Left colon (tissue), 2 donors: Measurements from ENCODE around the gene KLF15. TPM values are rescaled to one million over a fixed set of nuclear protein-coding genes. Genes with fewer than 3 reads are reported as not detected.

ENCODE experiments used
- ATAC-seq: fragments of 200-7000 bp; cut with Tn5 transposase; one replicate; pipeline ENCODE4 v1.9.1; 2020; ENCODE audit warnings: mild to moderate bottlenecking, moderate library complexity
- DNase-seq, 2 donors: peaks; one replicate each; pipeline ENCODE4 v3.0.0-alpha.2; 2020
- intact Hi-C, 2 donors: fragments of 100-400 bp; cut with DNase I in 1 of 2; cut with micrococcal nuclease in 1 of 2; formaldehyde crosslinking; loops; one replicate each; pipeline versions ENCODE4 v1.11.2 to v1.14.0; 2022; cut with DNase I, micrococcal nuclease
- total RNA-seq, 2 donors: library from RNA; stranded (reverse); fragmentation: NEBNext Ultra II Directional; extraction: Animal tissue kit (Norgen Biotek cat#: 25700); gene quantifications; one replicate each; pipeline ENCODE4 v1.2.1, GENCODE V29; 2021
- donor health status: DM: no; HTN: no; CAD: no.
- donor health status: DM: yes; HTN: yes; CAD: no.

The KLF15 gene
- total RNA-seq, 2 donors from 2014 or later = 1.6 TPM

GRCh38 chr3:126367316-126367805 is 10.2 kb upstream of the KLF15 start:
- ATAC-seq (no peak), DNase-seq (no peak)

GRCh38 chr3:126365351-126366277 is 8.4 kb upstream of the KLF15 start:
- DNase-seq (peak in 1 of 2 donors; percentile 19), ATAC-seq (no peak)
- intact Hi-C loops = no loop called here

More at GRCh38 chr3:126367316-126367805, 10.2 kb upstream of the KLF15 start:
- intact Hi-C loops = no loop called here

- peak in 1 of 2 donors; percentile 10 for DNase-seq
- intact Hi-C loops = no loop called here
- no peak for ATAC-seq
Measured at GRCh38 chr3:126364731-126365301, 7.6 kb upstream of the KLF15 start.

- DNase-seq = peak in 1 of 2 donors; percentile 14
- no peak for ATAC-seq
- intact Hi-C loops = no loop called here
Measured at GRCh38 chr3:126364130-126364695, 7.0 kb upstream of the KLF15 start.

GRCh38 chr3:126361211-126361610 is 4.0 kb upstream of the KLF15 start:
- DNase-seq = peak in 1 of 2 donors; percentile 14
- no peak for ATAC-seq
- intact Hi-C loops = no loop called here

GRCh38 chr3:126360714-126361060 is 3.5 kb upstream of the KLF15 start:
- DNase-seq = peak in 1 of 2 donors; percentile 14
- ATAC-seq = no peak
- intact Hi-C loops = no loop called here

GRCh38 chr3:126360046-126360713 is 3.0 kb upstream of the KLF15 start:
- ATAC-seq (no peak), DNase-seq (peak in 1 of 2 donors; percentile 9)
- intact Hi-C loops = no loop called here

- DNase-seq = no peak
- intact Hi-C loops = no loop called here
Measured at GRCh38 chr3:126358816-126359181, 1.6 kb upstream of the KLF15 start.

GRCh38 chr3:126358038-126358815 is 1.0 kb upstream of the KLF15 start:
- no peak for ATAC-seq
- DNase-seq = no peak
- intact Hi-C loops = no loop called here

More at GRCh38 chr3:126358816-126359181, 1.6 kb upstream of the KLF15 start:
- no peak for ATAC-seq

GRCh38 chr3:126356373-126357264 is 589 bp downstream of the KLF15 start:
- intact Hi-C loops = no loop called here
- DNase-seq (peak in 1 of 2 donors; percentile 34), ATAC-seq (peak; percentile 10)

GRCh38 chr3:126355777-126356372 is 1.3 kb downstream of the KLF15 start:
- intact Hi-C loops = no loop called here
- ATAC-seq = peak; percentile 54
- DNase-seq = peak; percentile 77 to 93

GRCh38 chr3:126355251-126355650 is 2.0 kb downstream of the KLF15 start:
- DNase-seq (no peak), ATAC-seq (no peak)
- intact Hi-C loops = no loop called here

GRCh38 chr3:126354776-126355175 is 2.4 kb downstream of the KLF15 start:
- DNase-seq = no peak
- intact Hi-C loops = no loop called here

GRCh38 chr3:126353694-126354321 is 3.4 kb downstream of the KLF15 start:
- DNase-seq (peak in 1 of 2 donors; percentile 9), ATAC-seq (no peak)
- intact Hi-C loops = no loop called here

More at GRCh38 chr3:126354776-126355175, 2.4 kb downstream of the KLF15 start:
- ATAC-seq = no peak

GRCh38 chr3:126352476-126353454 is 4.4 kb downstream of the KLF15 start:
- intact Hi-C loops = no loop called here
- DNase-seq (peak in 1 of 2 donors; percentile 19), ATAC-seq (no peak)
